ENCODE data around the gene FERMT2. TPM values are rescaled to one million over a fixed set of nuclear protein-coding genes. Genes with fewer than 3 reads are reported as not detected.

The FERMT2 gene
- total RNA-seq, 1 donor from 2014 or later: 64.2 TPM

DNA sequence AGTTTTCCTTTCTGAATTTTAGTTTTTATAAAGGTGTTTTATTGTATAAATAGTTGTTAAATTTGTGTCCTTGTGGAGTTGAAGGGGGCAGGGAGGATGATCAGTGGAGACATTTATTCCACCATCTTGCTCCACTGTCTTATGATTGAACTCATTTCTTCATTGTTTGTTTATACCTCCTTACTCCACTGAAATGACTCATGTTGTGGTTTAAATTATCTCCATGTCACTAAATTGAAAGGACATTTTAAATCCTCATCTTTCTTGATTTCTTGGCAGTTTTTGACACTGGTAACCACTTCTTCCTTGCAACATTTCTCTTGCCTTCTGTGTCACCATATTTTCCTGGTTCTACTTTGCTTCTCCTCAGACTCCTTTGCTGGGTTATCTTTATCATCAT, 23.6 kb upstream of the FERMT2 start:
- Mint-ChIP-seq H3K27me3 (ENCODE audit: low read depth) (no peaks in the 10 kb centered on the region), H3K4me1 (no peaks in the 10 kb centered on the region), H3K4me3 (no peak overlapping the region), H3K9me3 (peaks cover 9% of the 10 kb centered on the region), H3K27ac (ENCODE audit: unreplicated experiment) (no peak overlapping the region), H3K36me3 (ENCODE audit: low read depth) (no peaks in the 10 kb centered on the region)
- no peak for TF ChIP-seq CTCF (conservative IDR thresholded peaks at IDR 0.05)
- DNase-seq (ENCODE audit: low read depth, low spot score): no peak

DNA sequence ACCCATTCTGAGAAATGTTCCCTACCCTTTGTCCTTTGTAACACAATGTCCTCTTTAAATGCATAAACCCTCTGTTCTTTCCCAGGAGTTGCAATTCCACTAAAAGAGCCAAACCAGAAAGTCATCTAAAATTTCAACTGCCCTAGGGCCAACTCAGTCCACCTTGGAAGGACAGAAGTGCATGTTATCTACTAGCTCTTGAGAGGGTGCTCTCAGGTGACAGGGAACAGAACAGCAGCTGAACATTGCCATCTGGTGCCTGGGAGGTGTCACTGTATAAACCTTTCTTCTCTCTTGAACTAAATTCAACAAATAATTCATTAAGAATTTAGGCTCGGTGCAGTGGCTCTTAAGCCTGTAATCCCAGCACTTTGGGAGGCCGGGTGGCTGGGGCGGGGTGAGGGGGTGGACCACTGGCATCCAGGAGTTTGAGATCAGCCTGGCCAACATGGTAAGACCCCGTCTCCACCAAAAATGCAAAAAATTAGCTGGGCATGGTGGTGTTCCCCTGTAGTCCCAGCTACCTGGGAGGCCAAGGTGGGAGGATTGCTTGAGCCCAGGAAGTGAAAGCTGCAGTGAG, 10.3 kb upstream of the FERMT2 start:
- H3K9me3 Mint-ChIP-seq: peaks cover 2% of the 10 kb centered on the region
- H3K4me3 Mint-ChIP-seq: no peak overlapping the region
- DNase-seq (ENCODE audit: low read depth, low spot score): no peak
- peaks cover 17% of the 10 kb centered on the region for H3K4me1 Mint-ChIP-seq
- H3K36me3 Mint-ChIP-seq (ENCODE audit: low read depth): no peaks in the 10 kb centered on the region
- TF ChIP-seq CTCF (conservative IDR thresholded peaks at IDR 0.05): peak; percentile 68
- no peaks in the 10 kb centered on the region for H3K27me3 Mint-ChIP-seq (ENCODE audit: low read depth)
- no peak overlapping the region for H3K27ac Mint-ChIP-seq (ENCODE audit: unreplicated experiment)

GRCh38 chr14:52960627-52961026, 9.8 kb upstream of the FERMT2 start:
- no peak overlapping the region for H3K4me3 Mint-ChIP-seq
- no peak for TF ChIP-seq CTCF (conservative IDR thresholded peaks at IDR 0.05)
- no peaks in the 10 kb centered on the region for H3K27me3 Mint-ChIP-seq (ENCODE audit: low read depth)
- H3K36me3 Mint-ChIP-seq (ENCODE audit: low read depth): no peaks in the 10 kb centered on the region
- peaks cover 15% of the 10 kb centered on the region for H3K4me1 Mint-ChIP-seq
- H3K27ac Mint-ChIP-seq (ENCODE audit: unreplicated experiment): no peak overlapping the region
- DNase-seq (ENCODE audit: low read depth, low spot score): no peak
- H3K9me3 Mint-ChIP-seq: peaks cover 2% of the 10 kb centered on the region

- peak; percentile 17 for TF ChIP-seq CTCF (conservative IDR thresholded peaks at IDR 0.05)
- Mint-ChIP-seq H3K27ac (ENCODE audit: unreplicated experiment) (peak overlapping the region; percentile 82), H3K36me3 (ENCODE audit: low read depth) (no peaks in the 10 kb centered on the region), H3K4me3 (peak overlapping the region; percentile 61), H3K4me1 (peaks cover 48% of the 10 kb centered on the region), H3K9me3 (no peaks in the 10 kb centered on the region), H3K27me3 (ENCODE audit: low read depth) (no peaks in the 10 kb centered on the region)
- DNase-seq (ENCODE audit: low read depth, low spot score): no peak
These were observed 3.7 kb upstream of the FERMT2 start for GRCh38 chr14:52954346-52955214.

DNA sequence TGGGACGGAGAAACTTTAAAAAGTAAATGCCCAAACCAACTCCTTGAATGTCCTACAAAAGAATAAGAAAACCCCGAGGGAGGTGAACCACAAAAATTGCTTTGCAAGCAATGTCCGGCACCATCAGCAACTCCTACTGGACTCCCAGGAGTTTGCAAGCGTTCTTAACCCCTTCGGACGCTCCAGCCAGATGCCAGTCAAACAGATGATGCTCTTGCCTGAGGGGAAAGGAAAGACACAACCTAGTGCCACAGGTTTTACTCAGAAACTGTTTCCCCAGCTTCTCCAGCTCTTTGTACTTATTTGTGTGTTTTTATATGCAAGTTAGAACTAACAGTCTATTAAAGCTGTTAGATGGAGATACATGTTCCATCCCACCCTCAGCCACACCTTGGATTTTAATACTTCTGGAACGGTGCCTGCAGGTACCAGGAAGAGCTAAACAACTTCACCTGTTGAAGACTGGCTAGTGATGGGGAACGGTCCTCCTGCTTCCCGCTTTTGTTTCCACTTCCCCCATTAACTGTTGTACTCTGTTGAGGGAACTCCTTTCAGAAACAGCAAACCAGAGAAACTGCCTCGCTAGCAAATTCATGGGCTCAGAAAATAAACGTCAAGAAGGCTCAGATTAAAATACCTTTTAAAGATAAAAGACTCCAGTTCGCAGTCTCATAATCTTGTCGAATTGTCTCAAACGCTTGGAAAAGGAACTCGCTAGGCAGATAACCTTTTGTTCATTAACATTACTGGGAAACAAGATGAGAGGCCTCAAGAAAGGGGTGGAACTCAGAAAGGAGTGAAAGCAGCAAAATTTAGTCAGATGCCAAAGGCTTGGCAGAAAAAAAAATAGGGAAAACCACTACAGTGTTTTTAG, 1.1 kb upstream of the FERMT2 start:
- Mint-ChIP-seq H3K36me3 (ENCODE audit: low read depth) (peaks cover 7% of the 10 kb centered on the region), H3K4me1 (peaks cover 65% of the 10 kb centered on the region), H3K4me3 (peak overlapping the region; percentile 91), H3K9me3 (no peaks in the 10 kb centered on the region), H3K27me3 (ENCODE audit: low read depth) (no peaks in the 10 kb centered on the region), H3K27ac (ENCODE audit: unreplicated experiment) (peak overlapping the region; percentile 85)
- DNase-seq (ENCODE audit: low read depth, low spot score): no peak
- peak; percentile 52 for TF ChIP-seq CTCF (conservative IDR thresholded peaks at IDR 0.05)

Measured in neural crest cell (in vitro differentiated cells).